CD4-positive, alpha-beta T cell treated with Interleukin-6 at 100 ng/mL for 8 hours (primary cell): Measurements from ENCODE around the gene SPATS2L.

ENCODE experiments used
- DNase-seq: peaks from one replicate; pipeline ENCODE4 v3.0.0-alpha.2; 2020; ENCODE audit warnings: mixed read lengths, low spot score

The SPATS2L gene

GRCh38 chr2:200411831-200412230, 105.3 kb downstream of the SPATS2L start:
- DNase-seq, result no peak

GRCh38 chr2:200414367-200414766, 107.9 kb downstream of the SPATS2L start:
- no peak for DNase-seq

GRCh38 chr2:200415455-200415854, 109.0 kb downstream of the SPATS2L start:
- DNase-seq, result no peak

- no peak for DNase-seq
Observed at GRCh38 chr2:200416878-200417277, 110.4 kb downstream of the SPATS2L start.

GRCh38 chr2:200417366-200417765, 110.9 kb downstream of the SPATS2L start:
- DNase-seq, result no peak

GRCh38 chr2:200418399-200418798, 111.9 kb downstream of the SPATS2L start:
- DNase-seq, result no peak

- no peak for DNase-seq
Observed at GRCh38 chr2:200419325-200419724, 112.8 kb downstream of the SPATS2L start.

- no peak for DNase-seq
Observed at GRCh38 chr2:200421270-200421669, 114.8 kb downstream of the SPATS2L start.

GRCh38 chr2:200422071-200422470, 115.6 kb downstream of the SPATS2L start:
- no peak for DNase-seq

- DNase-seq, result no peak
Observed at GRCh38 chr2:200422532-200423261, 116.2 kb downstream of the SPATS2L start.

- no peak for DNase-seq
Observed at GRCh38 chr2:200423541-200423940, 117.0 kb downstream of the SPATS2L start.

- DNase-seq, result no peak
Observed at GRCh38 chr2:200425026-200425821, 118.7 kb downstream of the SPATS2L start.

GRCh38 chr2:200426754-200427153, 120.3 kb downstream of the SPATS2L start:
- no peak for DNase-seq

GRCh38 chr2:200428961-200429665, 122.6 kb downstream of the SPATS2L start:
- DNase-seq, result no peak

GRCh38 chr2:200430017-200430416, 123.5 kb downstream of the SPATS2L start:
- no peak for DNase-seq

- no peak for DNase-seq
Observed at GRCh38 chr2:200431996-200432705, 125.7 kb downstream of the SPATS2L start.

GRCh38 chr2:200435379-200435778, 128.9 kb downstream of the SPATS2L start:
- DNase-seq, result no peak

- DNase-seq, result no peak
Observed at GRCh38 chr2:200438251-200438650, 131.8 kb downstream of the SPATS2L start.

- no peak for DNase-seq
Observed at GRCh38 chr2:200438846-200439245, 132.4 kb downstream of the SPATS2L start.

- DNase-seq, result no peak
Observed at GRCh38 chr2:200439981-200440380, 133.5 kb downstream of the SPATS2L start.

GRCh38 chr2:200442471-200442870, 136.0 kb downstream of the SPATS2L start:
- DNase-seq, result no peak

GRCh38 chr2:200443376-200443775, 136.9 kb downstream of the SPATS2L start:
- DNase-seq, result no peak
